Stimulated activated CD8-positive, alpha-beta memory T cell treated with anti-CD3 and anti-CD28 coated beads, Interleukin-15, amount 100 ng/mL, for 24 hours (primary cell): ENCODE measurements around the gene PLEKHG4B.

Experiments used
- DNase-seq: peaks from one replicate; pipeline ENCODE4 v3.0.0-alpha.2; 2020; ENCODE audit warnings: low read depth

The PLEKHG4B gene

DNA sequence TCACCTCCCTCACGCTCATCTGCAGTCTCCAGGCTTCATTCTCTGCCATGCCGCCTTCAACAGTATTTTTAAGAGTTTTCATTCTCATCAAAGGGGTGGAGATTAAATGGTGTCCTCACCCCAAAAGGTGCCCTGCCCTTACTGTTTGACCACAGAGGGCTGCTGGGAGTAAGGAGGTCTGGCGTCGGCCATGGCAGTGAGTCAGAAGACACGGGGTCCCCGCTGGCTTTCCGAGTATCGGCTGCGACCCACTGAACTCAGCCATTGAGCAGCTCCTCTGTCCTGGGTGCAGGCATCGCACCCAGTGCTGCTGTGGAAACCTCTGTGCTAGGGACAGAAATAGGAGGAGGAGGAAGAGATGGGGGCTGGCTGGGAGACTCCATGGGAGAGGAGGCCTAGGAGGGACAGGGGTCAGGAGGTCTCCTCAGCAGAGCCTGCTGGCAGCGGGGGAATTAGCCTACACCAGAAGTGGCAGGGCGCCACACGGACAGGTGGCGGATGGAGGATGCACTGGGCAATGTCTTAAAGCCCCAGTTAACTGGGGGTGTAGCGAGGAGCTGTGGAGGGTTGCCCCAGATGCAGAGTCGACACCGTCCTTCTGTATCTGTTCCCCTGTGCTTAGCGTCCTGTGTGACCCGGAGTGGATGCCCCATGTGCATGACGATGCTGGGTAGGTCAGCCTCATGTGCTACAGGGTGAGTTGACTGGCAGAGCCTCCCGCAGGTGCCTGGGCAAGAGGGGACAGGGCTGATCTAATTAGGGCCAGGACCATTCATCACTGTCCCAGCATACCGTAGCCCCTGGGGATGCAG lies 15.4 kb upstream of the PLEKHG4B start:
- no peak for DNase-seq

DNA sequence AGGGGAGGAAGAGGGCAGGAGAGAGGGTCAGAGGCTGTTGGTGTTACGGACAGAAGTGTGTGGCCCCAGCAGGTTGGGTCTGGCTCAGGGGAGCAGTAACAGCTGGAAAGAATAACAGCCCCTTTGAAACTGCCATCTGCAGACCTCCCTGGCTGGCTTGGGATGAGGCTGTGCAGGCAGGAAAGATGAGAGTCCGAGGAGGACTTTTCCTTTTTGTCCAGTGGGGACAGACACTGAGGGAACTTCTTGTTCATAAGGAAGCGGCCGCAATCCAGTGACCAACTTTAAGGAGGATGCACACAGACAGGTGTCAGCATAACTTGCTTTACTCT lies 14.8 kb upstream of the PLEKHG4B start:
- no peak for DNase-seq

DNA sequence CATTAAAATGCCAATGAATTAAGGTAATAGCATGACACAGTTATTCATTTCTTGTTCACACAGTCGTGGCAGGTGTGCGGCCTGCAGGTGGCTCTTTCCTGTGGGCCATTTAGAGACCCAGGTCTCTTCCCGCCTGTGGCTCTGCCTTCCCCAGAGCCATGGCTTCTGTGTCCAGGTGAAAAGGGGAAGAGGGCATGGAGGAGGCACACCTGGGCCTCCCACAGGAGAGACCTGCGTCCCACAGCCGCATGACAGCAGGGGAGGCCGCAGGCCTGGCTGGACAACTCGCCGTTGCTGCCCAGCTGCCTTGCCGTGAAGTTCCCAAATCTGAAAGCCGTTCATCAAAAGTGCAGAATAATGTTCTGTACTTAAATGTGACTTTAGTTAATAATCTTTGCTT lies 14.4 kb upstream of the PLEKHG4B start:
- DNase-seq = no peak

DNA sequence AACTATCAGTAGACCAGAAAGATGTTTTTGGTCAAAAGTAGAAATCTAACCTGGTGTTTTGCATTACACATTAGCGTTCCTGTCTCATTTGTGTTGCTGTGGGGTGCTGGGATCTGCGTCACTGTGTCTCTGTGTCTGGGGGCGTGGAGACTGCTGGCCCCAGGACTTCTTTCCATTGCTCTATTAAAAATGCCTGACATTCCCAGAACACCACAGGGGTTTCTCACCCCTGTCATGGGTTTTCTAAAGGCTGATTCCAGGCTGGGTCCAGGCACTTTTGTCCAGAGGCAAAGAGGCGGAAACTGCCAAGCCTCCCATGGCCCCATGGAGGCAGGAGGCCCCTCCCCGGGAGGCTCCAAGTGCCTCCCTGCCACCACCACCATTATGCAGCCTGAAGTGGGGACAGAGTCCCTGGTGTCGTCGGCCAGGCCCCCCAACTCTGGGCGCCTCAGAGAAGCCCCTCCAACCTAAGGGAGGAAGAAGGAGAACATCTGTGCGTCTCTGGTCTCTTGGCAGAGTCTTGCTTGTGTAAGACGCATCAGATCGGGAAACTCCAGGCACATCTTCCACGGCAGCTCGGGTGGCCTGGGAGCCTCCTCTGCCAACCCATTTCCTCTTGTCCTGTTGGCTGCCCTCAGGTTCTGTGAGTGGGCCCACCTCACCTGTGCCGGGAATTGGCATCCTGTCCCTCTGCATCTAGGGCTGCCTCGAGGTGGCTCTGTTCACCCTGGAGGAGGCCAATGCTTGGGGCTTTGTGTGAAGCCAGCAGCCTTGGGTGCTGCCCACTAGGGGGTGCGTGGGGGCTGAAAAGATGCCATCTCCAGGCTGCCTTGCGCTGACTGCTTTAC lies 13.8 kb upstream of the PLEKHG4B start:
- no peak for DNase-seq

DNA sequence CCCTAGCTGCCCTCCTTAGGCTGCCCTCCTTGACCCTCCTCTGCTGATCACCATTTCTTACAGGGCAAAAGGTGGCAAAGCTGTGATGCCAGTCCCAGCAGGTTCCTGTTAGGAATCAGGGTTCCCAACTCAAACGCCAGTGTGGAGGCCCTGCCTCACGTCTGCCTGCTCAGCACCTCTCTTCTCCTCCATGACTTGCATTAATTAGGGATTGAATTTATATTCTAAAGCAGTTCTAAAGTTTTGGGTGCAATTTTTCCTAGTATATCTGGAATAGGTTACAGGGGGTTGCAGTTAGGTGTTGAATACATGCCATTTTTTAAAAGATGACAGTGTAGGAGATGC lies 13.2 kb upstream of the PLEKHG4B start:
- DNase-seq = no peak

DNA sequence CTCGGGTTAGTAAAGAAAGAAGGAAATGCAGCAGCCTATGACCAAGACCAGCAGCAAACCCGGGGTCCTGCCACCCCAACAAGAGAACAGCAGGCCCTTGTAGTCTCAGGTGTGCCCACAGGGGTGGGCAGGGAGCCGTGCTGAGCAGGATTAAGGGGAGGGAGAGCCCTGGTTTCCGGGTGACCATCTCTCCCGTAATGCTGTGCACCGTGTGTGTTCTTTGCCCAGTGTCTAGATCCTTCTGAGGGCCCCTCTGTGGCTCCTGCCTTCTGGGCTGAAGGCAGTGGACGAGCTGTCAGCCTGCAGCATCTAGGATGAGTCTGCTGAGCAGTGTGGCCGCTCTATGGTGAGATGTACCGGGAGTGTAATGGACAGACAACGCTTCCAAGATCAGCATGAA lies 12.7 kb upstream of the PLEKHG4B start:
- DNase-seq = no peak

DNA sequence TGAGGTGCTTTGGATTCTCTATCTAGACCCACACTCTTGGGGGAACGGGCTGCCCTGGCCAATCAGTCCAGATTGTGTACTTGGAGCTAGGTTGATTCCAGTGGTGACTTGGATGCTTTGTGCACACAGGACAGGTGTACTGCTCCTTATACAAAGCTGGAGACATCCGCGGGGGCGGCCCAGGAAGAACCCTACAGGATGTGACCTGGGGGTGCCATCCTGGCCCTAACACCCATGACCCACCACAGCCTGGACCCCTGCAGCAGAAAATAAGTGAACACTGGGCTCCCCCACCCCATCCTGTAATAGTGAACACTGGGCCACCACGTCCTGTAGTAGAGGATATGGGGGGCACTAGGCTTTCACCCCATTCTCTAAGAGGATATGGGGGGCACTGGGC lies 12.1 kb upstream of the PLEKHG4B start:
- DNase-seq = no peak

DNA sequence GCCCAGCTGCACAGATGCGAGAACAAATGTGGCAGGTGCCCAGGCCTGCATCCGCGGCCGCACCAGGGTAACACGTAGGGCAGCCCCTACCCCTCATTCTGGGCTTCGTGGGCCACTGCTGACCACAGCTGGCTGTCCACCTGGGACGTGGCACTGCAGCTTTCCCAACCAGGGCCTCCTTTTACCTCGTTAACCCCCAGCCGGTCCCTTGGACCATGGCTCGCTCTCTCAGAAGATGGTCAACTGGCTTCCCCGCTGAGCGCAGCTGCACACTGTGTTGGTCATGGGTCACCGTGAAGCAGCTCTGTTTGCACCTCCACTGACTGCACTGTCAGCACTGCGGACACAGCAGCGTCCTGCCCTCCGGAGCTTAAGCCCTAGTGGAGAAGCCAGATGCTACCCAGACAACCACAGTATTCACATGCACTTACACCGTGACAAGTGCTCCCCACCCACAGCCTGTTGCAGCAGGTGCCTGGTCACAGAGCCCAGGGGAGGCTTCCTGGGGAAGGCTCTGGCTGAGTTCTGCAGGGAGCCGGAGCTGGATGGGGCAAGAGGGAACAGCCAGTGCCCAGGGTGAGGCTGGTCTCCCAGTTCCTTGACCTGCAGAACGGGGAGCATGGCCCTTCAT lies 10.5 kb upstream of the PLEKHG4B start:
- DNase-seq = no peak

DNA sequence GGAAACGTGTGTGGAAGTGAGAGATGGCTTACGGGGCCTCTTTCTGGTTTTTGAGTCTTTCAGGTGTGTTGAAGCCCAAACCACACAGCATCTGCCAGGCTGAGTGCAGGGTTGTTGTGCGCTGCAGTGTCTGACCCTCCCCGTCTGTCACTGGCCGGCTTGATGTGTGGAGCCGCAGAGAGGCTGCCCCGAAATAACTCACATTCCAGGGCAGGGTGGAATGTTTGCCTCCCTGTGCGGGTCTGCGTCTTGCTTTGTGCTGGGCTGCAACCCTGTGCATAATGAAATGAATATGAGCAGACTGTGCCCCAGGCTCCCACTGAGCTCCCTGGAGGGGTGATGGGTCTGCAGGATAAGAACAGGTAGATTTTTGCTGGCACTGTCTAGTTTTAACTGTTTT lies 9.9 kb upstream of the PLEKHG4B start:
- DNase-seq = no peak

DNA sequence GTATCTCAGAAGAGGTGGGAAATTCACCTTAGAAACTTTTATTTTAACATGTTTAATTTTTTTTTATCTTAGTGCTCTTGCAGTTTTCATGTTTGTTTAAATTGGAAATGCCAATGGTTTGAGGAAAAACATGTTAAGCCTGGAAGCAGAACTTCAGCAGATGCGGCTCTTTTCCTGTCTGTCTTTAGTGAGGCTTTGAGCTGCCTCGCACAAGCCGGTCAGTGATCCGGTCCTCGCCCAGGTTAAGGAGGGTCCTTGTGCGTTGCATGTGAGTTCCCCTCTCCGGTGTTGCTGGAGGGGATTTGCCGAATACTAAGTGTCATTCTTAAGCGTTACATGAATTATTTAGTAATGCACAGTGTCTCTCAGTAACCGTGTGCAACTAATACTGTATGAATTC lies 9.4 kb upstream of the PLEKHG4B start:
- DNase-seq = no peak

DNA sequence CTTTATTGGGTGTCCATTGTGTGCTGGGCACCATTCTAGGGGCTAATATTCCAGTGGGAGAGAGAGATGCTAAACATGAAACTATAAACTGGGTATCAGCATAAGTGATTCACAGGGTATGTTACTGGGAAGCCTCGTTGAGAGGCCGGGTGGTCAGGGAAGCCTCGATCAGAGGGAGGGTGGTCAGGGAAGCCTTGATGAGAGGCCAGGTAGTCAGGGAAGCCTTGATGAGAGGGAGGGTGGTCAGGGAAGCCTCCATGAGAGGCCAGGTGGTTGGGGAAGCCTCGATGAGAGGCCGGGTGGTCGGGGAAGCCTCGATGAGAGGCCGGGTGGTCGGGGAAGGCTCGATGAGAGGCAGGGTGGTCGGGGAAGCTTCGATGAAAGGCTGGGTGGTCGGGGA lies 8.9 kb upstream of the PLEKHG4B start:
- no peak for DNase-seq

DNA sequence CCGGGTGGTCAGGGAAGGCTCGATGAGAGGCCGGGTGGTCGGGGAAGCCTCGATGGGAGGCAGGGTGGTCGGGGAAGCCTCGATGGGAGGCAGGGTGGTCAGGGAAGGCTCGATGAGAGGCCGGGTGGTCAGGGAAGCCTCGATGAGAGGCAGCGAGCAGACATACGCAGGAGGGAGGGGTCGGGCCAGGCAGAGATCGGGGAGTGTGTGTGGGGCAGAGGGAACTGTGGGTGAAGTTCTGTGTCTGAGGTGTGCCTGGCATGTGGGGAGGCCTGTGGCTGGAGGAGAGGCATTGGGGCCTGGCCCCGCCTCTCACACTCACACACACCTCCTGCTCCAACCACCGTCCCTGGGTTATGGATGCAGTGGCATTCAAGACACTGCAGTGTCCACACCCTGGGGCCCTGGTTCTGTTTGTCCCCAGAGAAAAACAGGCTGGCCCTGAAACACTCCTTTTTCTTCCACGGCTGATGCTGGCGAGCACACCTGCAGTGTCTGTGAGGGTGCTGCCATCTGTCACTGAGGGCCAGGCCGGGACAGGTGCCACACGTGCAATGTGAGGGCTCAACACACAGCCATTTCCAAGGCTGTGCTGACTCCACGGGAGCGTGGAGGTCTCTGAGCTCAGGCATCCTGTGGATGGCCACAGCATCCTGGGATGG lies 6.5 kb upstream of the PLEKHG4B start:
- DNase-seq = no peak

DNA sequence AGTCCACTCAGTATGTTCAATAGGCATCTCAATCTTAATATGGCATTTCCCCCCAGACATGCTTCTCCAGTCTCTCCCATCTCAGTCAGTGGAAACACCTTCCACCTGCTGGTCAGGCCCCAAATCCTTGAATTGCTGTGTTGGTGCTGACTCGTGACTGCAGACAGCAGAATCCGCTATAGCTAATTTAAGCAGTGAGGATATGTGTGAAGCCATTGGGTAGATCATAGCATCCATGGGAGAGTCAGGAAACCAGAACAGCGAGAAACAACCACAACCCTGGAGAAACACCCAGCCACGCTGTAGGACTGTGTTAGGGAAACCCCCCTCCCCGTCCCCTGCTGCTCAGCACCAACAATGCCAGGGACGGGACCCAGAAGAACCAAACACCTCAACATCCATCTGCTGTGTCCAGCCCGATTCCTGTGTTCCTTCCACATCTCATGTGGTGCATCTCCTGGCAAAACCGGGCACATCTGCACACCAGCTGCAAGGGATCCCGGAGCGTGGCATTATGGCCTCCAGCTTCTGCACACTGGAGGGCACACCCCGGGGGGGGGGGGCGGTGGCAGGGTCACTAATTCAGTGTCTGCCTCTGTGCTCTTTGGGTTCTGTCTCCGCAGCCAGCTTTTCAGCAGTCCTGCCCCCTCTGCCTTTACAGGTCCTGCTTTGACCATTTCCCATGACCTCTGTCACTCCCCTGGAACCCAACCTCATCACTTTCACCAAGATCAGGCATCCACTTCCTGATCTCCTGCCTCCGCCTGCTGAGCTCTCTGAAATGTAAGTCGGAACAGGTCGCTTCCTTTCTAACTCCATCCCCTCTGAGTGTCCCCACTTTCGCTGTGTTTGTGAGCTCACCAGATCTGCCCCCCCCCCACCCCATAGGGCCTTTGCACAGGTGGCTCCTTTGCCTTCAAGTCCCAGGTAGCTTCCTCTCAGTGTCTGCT lies 2.4 kb upstream of the PLEKHG4B start:
- DNase-seq = no peak

DNA sequence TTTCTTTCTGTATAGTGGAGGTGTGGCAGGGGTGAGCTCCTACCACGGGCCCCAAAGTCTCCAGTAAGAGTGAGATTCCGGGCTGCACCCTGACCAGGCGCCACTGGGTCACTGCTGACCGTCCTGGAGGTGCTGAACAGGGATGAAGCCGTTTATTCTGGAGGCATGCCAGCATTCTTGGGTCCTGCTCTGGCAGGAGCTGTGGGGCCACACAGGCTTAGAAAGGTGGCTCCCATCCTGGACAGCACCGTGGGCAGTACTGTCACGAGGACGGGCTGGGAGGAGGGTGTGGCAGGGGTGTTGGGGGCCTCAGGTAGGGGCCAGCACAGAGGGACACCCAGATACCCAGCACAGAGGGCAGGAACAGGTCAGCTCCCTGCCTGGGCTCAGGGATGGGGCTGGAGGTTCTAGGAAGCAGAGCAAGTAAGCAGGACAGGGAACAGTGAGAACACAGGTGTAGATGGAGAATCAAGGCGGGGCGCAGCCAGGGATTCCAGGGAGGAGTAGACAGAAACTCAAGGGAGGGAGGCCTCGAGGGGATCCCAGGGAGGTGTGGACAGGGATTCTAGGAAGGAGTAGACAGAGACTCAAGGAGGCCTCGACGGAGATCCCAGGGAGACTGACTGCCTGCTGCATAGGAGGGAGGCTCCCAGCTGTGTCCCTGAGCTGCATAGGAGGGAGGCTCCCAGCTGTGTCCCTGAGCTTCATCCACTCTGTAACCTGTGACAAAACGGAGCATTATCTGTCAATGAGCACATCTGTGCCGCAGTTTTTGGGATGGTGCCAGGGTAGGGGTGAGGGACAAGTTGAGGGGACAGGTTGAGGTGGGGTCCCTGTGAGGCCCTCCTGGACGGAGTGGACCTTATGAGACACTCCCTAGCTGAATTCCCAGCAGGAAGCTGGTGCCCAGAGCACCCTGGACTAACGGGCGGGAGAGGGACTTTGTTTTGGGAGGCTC lies 1.1 kb upstream of the PLEKHG4B start:
- no peak for DNase-seq

DNA sequence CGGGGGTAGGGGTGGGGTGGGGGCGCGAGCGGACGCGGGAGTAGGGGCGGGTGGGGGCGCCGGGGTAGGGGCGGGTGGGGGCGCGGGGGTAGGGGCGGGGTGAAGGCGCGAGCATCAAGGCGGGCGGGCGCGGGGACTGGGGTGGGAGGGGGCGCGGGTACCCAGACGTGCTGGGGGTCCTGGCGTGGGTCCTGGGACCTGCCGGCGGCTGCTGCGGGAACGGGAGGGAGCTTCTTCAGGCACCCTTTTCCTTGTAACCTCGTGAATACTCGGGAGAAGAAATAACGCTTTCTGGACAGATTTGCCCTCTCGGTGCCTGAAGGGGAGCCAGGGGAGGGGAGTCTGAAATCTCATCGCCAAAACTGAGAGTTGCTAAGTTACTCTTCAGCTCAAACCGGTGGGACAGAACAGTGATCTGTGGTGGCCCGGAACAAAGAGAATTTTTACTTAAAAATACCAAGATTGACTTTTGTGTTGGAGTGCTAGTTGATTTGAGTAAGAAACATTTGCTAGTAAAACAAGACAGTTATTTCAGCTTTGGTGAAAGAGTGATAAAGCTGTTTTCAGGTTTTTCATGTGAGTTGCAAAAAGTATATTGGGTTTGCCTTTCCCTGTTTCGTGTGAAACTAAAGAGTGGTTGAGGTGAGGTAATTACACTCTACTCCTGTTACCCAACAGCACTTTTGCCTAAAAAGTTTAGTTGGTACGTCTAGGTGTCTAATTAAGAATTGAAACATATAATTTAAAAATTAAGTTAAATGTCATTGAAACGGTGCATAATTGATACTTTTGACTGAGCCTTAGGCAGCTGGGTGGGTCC lies 643 bp downstream of the PLEKHG4B start:
- DNase-seq = no peak

DNA sequence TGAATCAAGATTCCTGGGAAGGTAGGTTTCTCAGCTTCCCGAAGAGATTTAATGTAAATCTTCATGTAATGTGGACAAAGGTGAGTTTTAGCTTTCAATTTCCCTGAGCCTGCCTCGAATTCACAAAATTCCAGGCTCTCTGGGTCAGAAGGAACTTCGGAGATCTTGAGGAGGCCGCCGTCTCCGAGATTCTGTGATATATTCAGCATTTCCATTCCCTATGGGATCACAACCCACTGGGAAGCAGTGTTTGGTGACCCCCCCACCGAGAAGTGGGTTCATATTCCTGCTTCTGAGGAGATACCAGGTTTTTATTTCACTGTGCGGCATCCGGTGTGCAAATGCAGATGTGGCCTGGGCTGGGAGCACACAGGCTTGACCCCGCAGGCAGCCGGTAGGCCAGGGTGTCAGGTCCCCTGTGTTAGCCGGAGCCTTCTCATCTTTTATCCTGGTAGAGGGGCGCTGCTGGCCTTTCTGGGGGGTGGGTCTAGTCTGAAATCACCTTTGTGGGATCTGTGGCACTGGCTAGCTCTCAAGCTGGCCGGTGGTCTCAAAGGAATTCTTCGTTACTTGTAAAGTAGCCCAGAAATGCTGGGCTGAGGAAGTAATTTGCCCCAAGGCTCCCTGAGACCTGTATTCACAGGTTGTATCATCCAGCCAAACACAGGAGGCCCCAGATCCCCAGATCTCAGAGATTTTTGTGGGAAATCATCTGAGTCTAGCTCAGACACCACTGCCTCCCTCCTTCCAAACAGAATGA lies 1.4 kb downstream of the PLEKHG4B start:
- DNase-seq = no peak

DNA sequence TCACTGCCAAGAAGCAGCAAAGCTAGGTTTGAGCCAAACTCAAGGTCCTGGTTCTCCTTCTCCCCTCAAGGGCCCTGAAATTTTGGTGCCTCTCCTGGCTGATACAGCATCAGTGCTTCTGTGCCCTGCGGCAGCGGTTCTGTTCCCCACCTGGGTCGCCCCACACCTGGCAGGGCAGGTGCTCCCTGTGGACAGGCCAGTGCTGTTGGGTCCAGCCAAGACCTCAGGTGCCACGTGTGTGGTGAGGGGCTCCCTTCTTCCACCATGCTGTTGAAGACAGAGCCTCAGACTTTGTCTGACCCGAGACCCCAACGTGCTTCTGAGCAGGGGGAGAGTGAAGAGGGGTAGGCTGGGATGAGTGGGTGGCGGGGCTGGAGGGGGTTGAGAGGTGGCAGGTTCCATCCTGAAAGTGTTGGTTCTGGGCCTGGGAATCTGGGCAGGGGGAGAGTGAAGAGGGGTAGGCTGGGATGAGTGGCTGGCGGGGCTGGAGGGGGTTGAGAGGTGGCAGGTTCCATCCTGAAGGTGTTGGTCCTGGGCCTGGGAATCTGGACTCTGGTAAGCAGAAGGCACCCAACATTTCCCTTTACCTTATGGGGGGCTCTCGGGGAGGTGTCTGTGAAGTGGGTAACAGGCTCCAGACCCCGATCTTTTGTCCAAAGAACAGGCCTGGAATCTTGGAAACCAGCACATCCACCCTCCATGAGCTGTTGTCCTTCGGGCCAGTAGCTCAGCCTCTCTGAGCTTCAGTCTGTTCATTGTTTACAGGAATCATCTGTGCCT lies 2.3 kb downstream of the PLEKHG4B start:
- no peak for DNase-seq
